GM12874 (cell line): Measurements from ENCODE around the gene MAP2K7.

Experiments
- CTCF ChIP-seq: IDR thresholded peaks from 2 replicates; pipeline ENCODE4 v1.5.1; 2011; ENCODE audit warnings: low read depth, mild to moderate bottlenecking, control low read depth, low read length, moderate library complexity; ENCODE audit not compliant: insufficient read depth

Gene MAP2K7

GRCh38 chr19:7944177-7944761 is 40.6 kb downstream of the MAP2K7 start:
- peak; percentile 71 for TF ChIP-seq CTCF

GRCh38 chr19:7947939-7948338 is 44.3 kb downstream of the MAP2K7 start:
- no peak for TF ChIP-seq CTCF

- TF ChIP-seq CTCF = no peak
Measured at GRCh38 chr19:7953060-7953459, 49.4 kb downstream of the MAP2K7 start.

GRCh38 chr19:7953576-7953975 is 49.9 kb downstream of the MAP2K7 start:
- no peak for TF ChIP-seq CTCF

- TF ChIP-seq CTCF = no peak
Measured at GRCh38 chr19:7955696-7956095, 52.0 kb downstream of the MAP2K7 start.

GRCh38 chr19:7959211-7959610 is 55.5 kb downstream of the MAP2K7 start:
- TF ChIP-seq CTCF = no peak

- TF ChIP-seq CTCF = no peak
Measured at GRCh38 chr19:7961920-7962626, 58.4 kb downstream of the MAP2K7 start.
